Measurements from ENCODE around the gene NDUFB3. TPM values are rescaled to one million over a fixed set of nuclear protein-coding genes. Genes with fewer than 3 reads are reported as not detected.

The NDUFB3 gene
- total RNA-seq, 1 experiment from 2014 or later, result 140 TPM

DNA sequence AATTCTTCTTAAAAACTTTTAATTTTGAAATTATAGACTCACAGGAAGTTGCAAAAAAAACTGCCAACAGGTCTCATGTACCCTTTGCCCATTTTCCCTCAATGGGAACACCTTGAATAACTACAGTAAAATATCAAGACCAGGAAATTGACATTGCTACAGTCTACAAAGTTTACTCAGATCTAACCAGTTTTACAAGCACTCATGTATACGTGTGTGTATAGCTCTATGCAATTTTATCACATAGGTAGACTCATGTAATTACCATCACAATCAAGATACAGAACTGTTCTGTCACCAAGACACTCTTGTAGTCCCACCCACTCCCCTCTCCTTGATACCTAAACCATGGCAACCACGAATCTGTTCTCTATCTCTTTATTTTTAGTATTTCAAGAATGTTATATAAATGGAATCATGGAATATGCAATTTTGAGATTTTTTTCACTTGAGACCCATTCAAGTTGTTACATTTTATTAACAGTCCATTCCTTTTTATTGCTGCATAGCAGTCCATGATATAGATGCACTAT is 6.9 kb upstream of the NDUFB3 start:
- H3K9me3 Mint-ChIP-seq (ENCODE audit: low read depth, unreplicated experiment), result no peaks in the 10 kb centered on the region
- no TSS peak for BruUV-seq (replicated peaks)
- H3K4me1 Mint-ChIP-seq (ENCODE audit: low read depth, unreplicated experiment), result peaks cover 38% of the 10 kb centered on the region
- intact Hi-C loops (cut with micrococcal nuclease; ENCODE audit: unreplicated experiment), result no loop called here
- CTCF ChIA-PET, result no interaction called here
- no peak overlapping the region for H3K27ac Mint-ChIP-seq (ENCODE audit: unreplicated experiment)
- peaks cover 31% of the 10 kb centered on the region for H3K36me3 Mint-ChIP-seq (ENCODE audit: insufficient read depth, unreplicated experiment)
- H3K4me3 Mint-ChIP-seq (ENCODE audit: low read depth, unreplicated experiment), result no peak overlapping the region
- TF ChIP-seq, protein P1, sequence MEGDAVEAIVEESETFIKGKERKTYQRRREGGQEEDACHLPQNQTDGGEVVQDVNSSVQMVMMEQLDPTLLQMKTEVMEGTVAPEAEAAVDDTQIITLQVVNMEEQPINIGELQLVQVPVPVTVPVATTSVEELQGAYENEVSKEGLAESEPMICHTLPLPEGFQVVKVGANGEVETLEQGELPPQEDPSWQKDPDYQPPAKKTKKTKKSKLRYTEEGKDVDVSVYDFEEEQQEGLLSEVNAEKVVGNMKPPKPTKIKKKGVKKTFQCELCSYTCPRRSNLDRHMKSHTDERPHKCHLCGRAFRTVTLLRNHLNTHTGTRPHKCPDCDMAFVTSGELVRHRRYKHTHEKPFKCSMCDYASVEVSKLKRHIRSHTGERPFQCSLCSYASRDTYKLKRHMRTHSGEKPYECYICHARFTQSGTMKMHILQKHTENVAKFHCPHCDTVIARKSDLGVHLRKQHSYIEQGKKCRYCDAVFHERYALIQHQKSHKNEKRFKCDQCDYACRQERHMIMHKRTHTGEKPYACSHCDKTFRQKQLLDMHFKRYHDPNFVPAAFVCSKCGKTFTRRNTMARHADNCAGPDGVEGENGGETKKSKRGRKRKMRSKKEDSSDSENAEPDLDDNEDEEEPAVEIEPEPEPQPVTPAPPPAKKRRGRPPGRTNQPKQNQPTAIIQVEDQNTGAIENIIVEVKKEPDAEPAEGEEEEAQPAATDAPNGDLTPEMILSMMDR (IDR thresholded peaks at IDR 0.05; ENCODE audit: unreplicated experiment), result no peak
- no peaks in the 10 kb centered on the region for H3K27me3 Mint-ChIP-seq (ENCODE audit: unreplicated experiment)
- no peak for DNase-seq

DNA sequence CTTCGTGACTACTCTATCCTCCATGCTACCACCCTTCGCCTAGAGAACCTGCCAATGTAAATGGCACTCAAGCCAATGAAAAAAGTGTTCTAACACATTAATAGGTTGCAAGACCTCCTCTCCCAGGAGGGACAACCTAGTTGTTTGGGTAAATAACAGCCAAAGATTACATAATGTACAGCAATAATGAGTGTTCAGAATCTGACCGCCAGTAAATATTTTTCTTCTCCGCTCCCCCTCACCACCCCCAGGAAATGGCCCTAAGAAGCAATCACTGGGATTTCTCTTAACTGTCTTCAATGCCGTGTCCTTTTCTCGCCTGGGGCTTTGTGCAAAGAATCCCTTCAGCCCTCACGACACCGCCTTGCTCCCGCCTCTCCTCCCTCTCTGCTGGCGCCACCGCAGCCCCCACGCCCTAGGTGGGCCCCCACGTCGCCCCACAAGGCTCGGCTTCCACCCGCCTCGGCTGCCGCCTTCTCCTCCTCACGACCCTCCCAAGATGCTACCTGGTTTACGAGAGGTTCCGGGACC is 788 bp upstream of the NDUFB3 start:
- peaks cover 33% of the 10 kb centered on the region for H3K4me1 Mint-ChIP-seq (ENCODE audit: low read depth, unreplicated experiment)
- DNase-seq, result peak; percentile 3
- no peaks in the 10 kb centered on the region for H3K9me3 Mint-ChIP-seq (ENCODE audit: low read depth, unreplicated experiment)
- no TSS peak for BruUV-seq (replicated peaks)
- H3K27ac Mint-ChIP-seq (ENCODE audit: unreplicated experiment), result peak overlapping the region; percentile 97
- no peaks in the 10 kb centered on the region for H3K27me3 Mint-ChIP-seq (ENCODE audit: unreplicated experiment)
- peak overlapping the region; percentile 90 for H3K4me3 Mint-ChIP-seq (ENCODE audit: low read depth, unreplicated experiment)
- CTCF ChIA-PET, result interaction anchor here (0.7 to 4.0 kb wide), 2 partner anchors 108 to 170 kb away, joined by 3 to 30 read pairs; partner anchors contain the start of gene ORC2
- TF ChIP-seq, protein P1 (IDR thresholded peaks at IDR 0.05; ENCODE audit: unreplicated experiment), result no peak
- intact Hi-C loops (cut with micrococcal nuclease; ENCODE audit: unreplicated experiment), result no loop called here
- peaks cover 61% of the 10 kb centered on the region for H3K36me3 Mint-ChIP-seq (ENCODE audit: insufficient read depth, unreplicated experiment)

DNA sequence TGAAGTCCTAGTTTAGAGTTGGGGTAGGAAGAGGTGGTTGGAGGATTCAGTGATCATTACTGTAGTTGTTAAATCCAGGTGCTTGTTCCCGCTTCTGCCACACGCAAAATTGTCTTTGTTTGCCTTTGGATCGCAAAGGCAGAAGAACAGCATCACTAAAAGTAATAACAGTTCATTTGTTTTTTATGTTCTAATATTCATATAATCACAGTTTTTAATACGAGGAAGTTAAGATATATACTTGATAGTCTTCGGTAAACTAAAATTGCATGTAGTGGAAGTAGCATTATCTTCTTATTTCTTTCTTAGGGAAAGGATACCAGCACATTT is 365 bp downstream of the NDUFB3 start:
- TF ChIP-seq, protein P1 (IDR thresholded peaks at IDR 0.05; ENCODE audit: unreplicated experiment), result no peak

DNA sequence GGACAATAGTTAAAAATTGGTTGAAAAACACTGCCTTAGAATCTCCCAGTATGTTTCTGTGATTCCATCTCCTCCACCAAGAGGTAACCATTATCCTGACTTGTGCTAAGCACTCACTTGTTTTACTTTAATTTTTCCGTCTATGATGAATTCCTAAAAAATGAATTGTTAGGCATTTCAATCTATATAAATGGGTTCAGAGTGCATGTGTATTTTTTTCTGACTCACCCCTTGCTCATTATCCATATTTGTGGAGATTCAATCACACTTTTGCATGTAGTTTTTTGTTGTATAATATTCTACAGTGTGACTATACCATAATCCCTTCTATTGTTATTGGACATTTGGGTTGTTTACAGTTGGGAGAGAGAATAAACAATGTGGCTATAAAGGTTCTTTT is 1.3 kb downstream of the NDUFB3 start:
- intact Hi-C loops (cut with micrococcal nuclease; ENCODE audit: unreplicated experiment), result no loop called here
- H3K4me3 Mint-ChIP-seq (ENCODE audit: low read depth, unreplicated experiment), result peak overlapping the region; percentile 90
- CTCF ChIA-PET, result interaction anchor here (1.4 kb wide), 1 partner anchor 65 kb away, joined by 3 read pairs; no protein-coding TSS in a partner anchor
- BruUV-seq (replicated peaks), result no TSS peak
- H3K9me3 Mint-ChIP-seq (ENCODE audit: low read depth, unreplicated experiment), result no peaks in the 10 kb centered on the region
- H3K4me1 Mint-ChIP-seq (ENCODE audit: low read depth, unreplicated experiment), result peaks cover 31% of the 10 kb centered on the region
- peak overlapping the region; percentile 63 for H3K27ac Mint-ChIP-seq (ENCODE audit: unreplicated experiment)
- H3K36me3 Mint-ChIP-seq (ENCODE audit: insufficient read depth, unreplicated experiment), result peaks cover 58% of the 10 kb centered on the region
- H3K27me3 Mint-ChIP-seq (ENCODE audit: unreplicated experiment), result no peaks in the 10 kb centered on the region
- TF ChIP-seq, protein P1 (IDR thresholded peaks at IDR 0.05; ENCODE audit: unreplicated experiment), result no peak
- no peak for DNase-seq

More for the DNA sequence above, 365 bp downstream of the NDUFB3 start:
- Mint-ChIP-seq H3K27me3 (ENCODE audit: unreplicated experiment) (no peaks in the 10 kb centered on the region), H3K36me3 (ENCODE audit: insufficient read depth, unreplicated experiment) (peaks cover 61% of the 10 kb centered on the region), H3K9me3 (ENCODE audit: low read depth, unreplicated experiment) (no peaks in the 10 kb centered on the region), H3K27ac (ENCODE audit: unreplicated experiment) (peak overlapping the region; percentile 97), H3K4me1 (ENCODE audit: low read depth, unreplicated experiment) (peaks cover 31% of the 10 kb centered on the region), H3K4me3 (ENCODE audit: low read depth, unreplicated experiment) (peak overlapping the region; percentile 90)
- no peak for DNase-seq
- intact Hi-C loops (cut with micrococcal nuclease; ENCODE audit: unreplicated experiment), result loop anchor here (1.0 kb wide), 2 partner anchors 86 to 105 kb away; no protein-coding TSS in a partner anchor
- CTCF ChIA-PET, result interaction anchor here (1.4 kb wide), 1 partner anchor 64 kb away, joined by 3 read pairs; no protein-coding TSS in a partner anchor
- TSS peak; percentile 87 for BruUV-seq (replicated peaks)
